Activated T-cell treated with anti-CD3 and anti-CD28 coated beads, Interleukin-2, amount 50 U/mL, for 72 hours (primary cell): ENCODE measurements around the gene SMC3. TPM values are rescaled to one million over a fixed set of nuclear protein-coding genes. Genes with fewer than 3 reads are reported as not detected.
A peak's percentile ranks its signal among the peaks of the same experiment; 100 is the strongest.

Experiments used
- ATAC-seq, 2 donors: fragments of 150-1000 bp; cut with Tn5 transposase; replicated peaks in 1 of 2; 2 replicates each; pipeline ENCODE4 v1.10.0; 2021; ENCODE audit warnings: moderate library complexity in 2 of 2, mild to moderate bottlenecking in 1 of 2
- DNase-seq, 2 donors: peaks; one replicate each; pipeline ENCODE4 v3.0.0; 2021 to 2022; ENCODE audit warnings: mixed read lengths in 1 of 2
- H3K27ac Mint-ChIP-seq: one replicate; pipeline ENCODE4 v1.8.0; 2022; ENCODE audit warnings: mild to moderate bottlenecking, moderate library complexity, mixed read lengths
- H3K27me3 Mint-ChIP-seq: one replicate; pipeline ENCODE4 v1.8.0; 2022; ENCODE audit warnings: low read depth, mixed read lengths
- H3K36me3 Mint-ChIP-seq, 2 donors: one replicate each; pipeline ENCODE4 v1.8.0; 2022; ENCODE audit warnings: mixed read lengths in 2 of 2, mild to moderate bottlenecking in 1 of 2; ENCODE audit not compliant: insufficient read depth in 2 of 2
- H3K4me1 Mint-ChIP-seq: one replicate; pipeline ENCODE4 v1.8.0; 2022; ENCODE audit warnings: low read depth, mixed read lengths
- H3K4me3 Mint-ChIP-seq, 2 donors: one replicate each; pipeline ENCODE4 v1.8.0; 2022; ENCODE audit warnings: mild to moderate bottlenecking in 2 of 2, mixed read lengths in 2 of 2, moderate library complexity in 2 of 2
- H3K9me3 Mint-ChIP-seq, 2 donors: one replicate each; pipeline ENCODE4 v1.8.0; 2022; ENCODE audit warnings: mixed read lengths in 2 of 2
- total RNA-seq, 2 donors: library from RNA; stranded (reverse); gene quantifications; one replicate each; pipeline ENCODE4 v1.2.3, GENCODE V29; 2022

SMC3 gene
- total RNA-seq, 2 donors from 2014 or later = 79.7 to 85.6 TPM

DNA sequence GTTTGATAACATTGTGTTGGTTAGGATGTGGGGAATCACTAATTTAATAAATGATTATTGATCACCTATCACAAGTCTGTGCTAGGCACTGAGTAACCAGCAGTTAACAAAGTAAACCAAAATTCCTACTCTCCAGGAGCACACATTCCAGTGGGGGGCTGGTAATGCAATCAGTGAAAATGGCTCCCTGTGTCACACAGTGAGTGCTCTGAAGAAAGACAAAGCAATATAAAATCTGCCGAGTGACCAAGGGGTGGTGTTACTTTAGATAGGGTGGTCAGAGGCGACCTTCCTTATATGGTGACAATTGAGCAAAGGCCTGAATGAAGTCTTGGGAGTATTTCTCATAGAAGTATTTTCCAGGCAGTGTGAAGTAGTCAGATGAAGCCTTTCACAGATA is 13.6 kb upstream of the SMC3 start:
- Mint-ChIP-seq H3K9me3 (peaks cover 0 to 2% of the 10 kb centered on the region in 2 donors), H3K4me3 (no peak overlapping the region), H3K27me3 (peaks cover 44% of the 10 kb centered on the region), H3K36me3 (no peaks in the 10 kb centered on the region), H3K27ac (no peak overlapping the region), H3K4me1 (peaks cover 8% of the 10 kb centered on the region)
- DNase-seq (no peak), ATAC-seq (no peak)

- Mint-ChIP-seq H3K27ac (no peak overlapping the region), H3K4me1 (peaks cover 8% of the 10 kb centered on the region), H3K27me3 (peaks cover 32% of the 10 kb centered on the region), H3K36me3 (no peaks in the 10 kb centered on the region), H3K9me3 (peaks cover 0 to 2% of the 10 kb centered on the region in 2 donors), H3K4me3 (no peak overlapping the region)
- ATAC-seq (no peak), DNase-seq (no peak)
These were observed 11.2 kb upstream of the SMC3 start for GRCh38 chr10:110556296-110556695.

- Mint-ChIP-seq H3K4me3 (peak overlapping the region in 1 of 2 donors; percentile 23), H3K9me3 (peaks cover 0 to 2% of the 10 kb centered on the region in 2 donors), H3K4me1 (peaks cover 8% of the 10 kb centered on the region), H3K27ac (no peak overlapping the region), H3K36me3 (no peaks in the 10 kb centered on the region), H3K27me3 (peaks cover 26% of the 10 kb centered on the region)
- peak; percentile 62 to 75 for DNase-seq
- peak; percentile 88 to 89 for ATAC-seq
These were observed 10.4 kb upstream of the SMC3 start for GRCh38 chr10:110556969-110557601.

- Mint-ChIP-seq H3K4me3 (no peak overlapping the region), H3K27me3 (peaks cover 20% of the 10 kb centered on the region), H3K9me3 (no peaks in the 10 kb centered on the region), H3K4me1 (peaks cover 8% of the 10 kb centered on the region), H3K36me3 (no peaks in the 10 kb centered on the region), H3K27ac (no peak overlapping the region)
- ATAC-seq = no peak
- no peak for DNase-seq
These were observed 9.5 kb upstream of the SMC3 start for GRCh38 chr10:110558041-110558440.

DNA sequence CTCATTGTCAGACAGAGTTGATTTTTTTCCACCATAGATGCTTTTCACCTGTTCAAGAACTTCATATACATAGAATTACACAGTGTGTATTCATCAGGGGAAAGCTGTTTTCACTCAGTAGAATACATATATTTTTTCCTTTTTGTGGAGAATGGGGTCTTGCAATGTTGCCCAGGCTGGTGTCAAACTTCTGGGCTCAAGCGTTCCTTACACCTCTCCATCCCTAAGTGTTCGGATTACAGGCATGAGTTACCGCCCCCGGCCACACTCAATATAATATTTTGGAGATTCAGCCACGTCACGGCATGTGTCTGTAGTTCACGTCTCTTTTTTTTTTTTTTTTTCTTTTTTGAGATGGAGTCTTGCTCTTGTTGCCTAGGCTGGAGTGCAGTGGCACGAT is 7.5 kb upstream of the SMC3 start:
- no peak for DNase-seq
- H3K36me3 Mint-ChIP-seq = no peaks in the 10 kb centered on the region
- no peak overlapping the region for H3K27ac Mint-ChIP-seq
- H3K27me3 Mint-ChIP-seq = peaks cover 33% of the 10 kb centered on the region
- ATAC-seq = no peak
- H3K4me3 Mint-ChIP-seq = no peak overlapping the region
- peaks cover 8% of the 10 kb centered on the region for H3K4me1 Mint-ChIP-seq
- no peaks in the 10 kb centered on the region for H3K9me3 Mint-ChIP-seq

DNA sequence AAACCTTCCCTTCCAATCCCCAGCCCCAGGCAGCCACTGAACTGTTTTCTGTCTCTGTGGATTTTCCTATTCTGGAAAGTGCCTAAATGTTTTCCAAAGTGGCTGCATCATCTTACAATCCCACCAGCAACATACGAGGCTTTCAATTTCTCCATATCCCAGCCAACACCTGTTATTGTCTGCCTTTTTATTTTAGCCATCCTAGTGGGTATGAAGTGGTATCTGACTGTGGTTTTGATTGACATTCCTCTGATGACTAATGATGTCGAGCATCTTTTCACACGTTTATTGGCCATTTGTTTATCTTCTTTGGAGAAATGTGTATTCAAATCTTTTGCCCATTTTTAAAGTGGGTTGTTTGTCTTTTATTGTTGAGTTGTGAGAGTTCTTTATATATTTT is 6.2 kb upstream of the SMC3 start:
- peaks cover 26% of the 10 kb centered on the region for H3K27me3 Mint-ChIP-seq
- DNase-seq (no peak), ATAC-seq (no peak)
- H3K36me3 Mint-ChIP-seq = no peaks in the 10 kb centered on the region
- peaks cover 14% of the 10 kb centered on the region for H3K4me1 Mint-ChIP-seq
- H3K9me3 Mint-ChIP-seq = no peaks in the 10 kb centered on the region
- no peak overlapping the region for H3K27ac Mint-ChIP-seq
- no peak overlapping the region for H3K4me3 Mint-ChIP-seq

DNA sequence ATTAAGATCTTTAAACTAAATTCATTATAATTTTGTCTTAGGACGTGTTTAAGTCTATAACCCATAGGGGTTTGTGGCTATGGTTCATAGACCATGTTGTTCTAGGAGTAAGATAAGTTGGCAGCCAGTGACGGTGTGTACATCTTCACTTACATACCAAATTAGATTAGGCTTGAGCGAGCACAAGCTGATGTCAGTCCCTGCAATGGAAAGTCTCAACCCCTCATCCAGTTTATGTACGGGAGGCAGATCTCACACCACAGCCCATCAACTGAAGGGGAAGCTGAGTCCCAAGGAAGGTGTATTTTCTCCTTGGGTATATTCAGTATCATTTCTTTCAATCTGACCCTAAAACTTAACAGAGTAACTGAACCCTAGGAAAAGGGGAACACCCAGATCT is 5.1 kb upstream of the SMC3 start:
- DNase-seq (no peak), ATAC-seq (no peak)
- peaks cover 1 to 4% of the 10 kb centered on the region in 2 donors for H3K36me3 Mint-ChIP-seq
- no peak overlapping the region for H3K4me3 Mint-ChIP-seq
- H3K27me3 Mint-ChIP-seq = peaks cover 19% of the 10 kb centered on the region
- no peak overlapping the region for H3K27ac Mint-ChIP-seq
- H3K9me3 Mint-ChIP-seq = no peaks in the 10 kb centered on the region
- H3K4me1 Mint-ChIP-seq = peaks cover 6% of the 10 kb centered on the region

GRCh38 chr10:110563132-110563531 is 4.4 kb upstream of the SMC3 start:
- Mint-ChIP-seq H3K36me3 (peaks cover 1 to 4% of the 10 kb centered on the region in 2 donors), H3K27ac (no peak overlapping the region), H3K9me3 (no peaks in the 10 kb centered on the region), H3K4me1 (peaks cover 6% of the 10 kb centered on the region), H3K4me3 (no peak overlapping the region), H3K27me3 (peaks cover 19% of the 10 kb centered on the region)
- peak in 1 of 2 donors; percentile 16 for ATAC-seq
- DNase-seq = no peak

- peaks cover 9 to 14% of the 10 kb centered on the region in 2 donors for H3K36me3 Mint-ChIP-seq
- peaks cover 28% of the 10 kb centered on the region for H3K4me1 Mint-ChIP-seq
- H3K27ac Mint-ChIP-seq = peak overlapping the region; percentile 99
- no peaks in the 10 kb centered on the region for H3K9me3 Mint-ChIP-seq
- H3K27me3 Mint-ChIP-seq = peaks cover 13% of the 10 kb centered on the region
- H3K4me3 Mint-ChIP-seq = peak overlapping the region; percentile 90 to 95
- DNase-seq (no peak), ATAC-seq (no peak)
These were observed 859 bp upstream of the SMC3 start for GRCh38 chr10:110566472-110567200.

DNA sequence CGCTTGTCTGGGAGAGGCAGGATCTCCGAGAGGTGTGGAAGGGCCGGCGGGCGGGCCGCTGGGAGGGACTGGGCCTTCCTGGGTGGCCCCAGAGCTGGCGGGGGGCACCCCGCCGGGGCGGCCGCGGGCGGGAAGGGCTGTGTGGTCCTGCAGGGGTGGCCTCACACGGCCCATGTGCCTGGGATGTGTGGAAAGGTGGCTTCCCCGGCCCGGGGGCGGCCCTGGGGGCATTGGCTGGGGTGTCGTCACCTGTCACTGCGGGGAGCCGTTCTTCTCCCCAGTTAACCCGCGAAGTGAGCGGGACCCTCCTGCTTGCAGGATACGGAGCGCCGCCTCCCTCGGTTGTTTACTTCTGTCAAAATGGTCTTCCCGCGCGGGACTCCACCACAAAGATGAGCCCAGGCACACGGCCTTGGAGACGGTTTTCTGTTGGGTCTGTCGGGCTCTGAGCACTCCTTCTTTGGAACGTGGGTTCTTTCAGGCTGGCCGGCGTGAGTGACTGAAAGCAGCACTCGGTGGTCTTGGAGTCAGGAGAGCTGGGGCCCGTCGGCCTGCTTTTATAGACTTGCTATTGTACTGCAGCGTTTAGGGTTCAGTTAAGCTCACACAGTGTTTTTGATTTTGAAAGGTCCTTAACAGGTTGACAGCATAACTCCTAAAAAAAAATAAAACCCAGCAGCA is 700 bp downstream of the SMC3 start:
- peaks cover 13% of the 10 kb centered on the region for H3K27me3 Mint-ChIP-seq
- peak overlapping the region; percentile 90 to 95 for H3K4me3 Mint-ChIP-seq
- peak overlapping the region; percentile 99 for H3K27ac Mint-ChIP-seq
- peaks cover 41% of the 10 kb centered on the region for H3K4me1 Mint-ChIP-seq
- peaks cover 9 to 18% of the 10 kb centered on the region in 2 donors for H3K36me3 Mint-ChIP-seq
- no peaks in the 10 kb centered on the region for H3K9me3 Mint-ChIP-seq
- DNase-seq (peak; percentile 67 to 72), ATAC-seq (peak; percentile 43 to 50)

GRCh38 chr10:110569122-110569521 is 1.6 kb downstream of the SMC3 start:
- Mint-ChIP-seq H3K27me3 (peaks cover 6% of the 10 kb centered on the region), H3K27ac (peak overlapping the region; percentile 94), H3K4me3 (peak overlapping the region; percentile 90 to 95), H3K4me1 (peaks cover 47% of the 10 kb centered on the region), H3K9me3 (no peaks in the 10 kb centered on the region), H3K36me3 (peaks cover 9 to 18% of the 10 kb centered on the region in 2 donors)
- DNase-seq = no peak
- ATAC-seq = no peak

DNA sequence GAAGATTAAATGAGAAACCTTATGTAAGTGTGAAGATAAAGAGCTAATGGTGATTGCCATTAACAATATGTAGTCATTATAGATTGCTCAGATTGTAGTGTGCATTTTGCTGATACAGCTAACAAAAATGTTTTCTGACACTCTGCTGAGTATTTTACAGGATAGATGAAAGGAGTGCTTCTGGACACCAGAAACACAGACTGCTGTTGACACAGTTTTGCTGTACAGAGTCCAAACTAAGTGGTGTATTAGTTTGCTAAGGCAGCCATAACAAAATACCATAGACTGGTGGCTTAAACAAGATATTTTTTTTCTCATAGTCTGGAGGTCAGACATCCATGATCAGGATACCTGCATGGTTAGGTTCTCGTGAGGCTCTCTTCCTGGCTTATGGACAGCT is 2.2 kb downstream of the SMC3 start:
- Mint-ChIP-seq H3K27me3 (peaks cover under 1% of the 10 kb centered on the region), H3K4me3 (peak overlapping the region; percentile 90 to 95), H3K36me3 (peaks cover 9 to 18% of the 10 kb centered on the region in 2 donors), H3K4me1 (peaks cover 53% of the 10 kb centered on the region), H3K27ac (peak overlapping the region; percentile 11), H3K9me3 (no peaks in the 10 kb centered on the region)
- ATAC-seq (no peak), DNase-seq (no peak)

GRCh38 chr10:110571093-110571743 is 3.7 kb downstream of the SMC3 start:
- Mint-ChIP-seq H3K27ac (no peak overlapping the region), H3K27me3 (no peaks in the 10 kb centered on the region), H3K4me3 (peak overlapping the region in 1 of 2 donors; percentile 60), H3K4me1 (peaks cover 61% of the 10 kb centered on the region), H3K9me3 (no peaks in the 10 kb centered on the region), H3K36me3 (peaks cover 11 to 22% of the 10 kb centered on the region in 2 donors)
- DNase-seq (no peak), ATAC-seq (no peak)
